GM10266 (cell line): Measurements from ENCODE around the gene C3orf62.
A peak's percentile ranks its signal among the peaks of the same experiment; 100 is the strongest.

Source experiments
- DNase-seq: peaks from one replicate; pipeline ENCODE4 v3.0.0; 2012; ENCODE audit errors: extremely low spot score
- CTCF ChIP-seq: IDR thresholded peaks from 2 replicates; pipeline ENCODE4 v1.5.1; 2012; ENCODE audit warnings: mild to moderate bottlenecking, low read depth; ENCODE audit not compliant: control insufficient read depth, insufficient read depth; ENCODE audit errors: missing control alignments

C3orf62 gene

GRCh38 chr3:49276475-49277382 lies at the start of gene C3orf62:
TSS of gene C3orf62 (minus strand) at chr3:49277232. CDS start at chr3:49276872, 360 bp downstream.
- peak; percentile 88 for DNase-seq
- TF ChIP-seq CTCF = no peak

GRCh38 chr3:49324768-49325167 lies 47.7 kb upstream of the C3orf62 start:
- no peak for TF ChIP-seq CTCF
- no peak for DNase-seq

GRCh38 chr3:49316696-49317457 lies 39.8 kb upstream of the C3orf62 start:
- TF ChIP-seq CTCF = no peak
- no peak for DNase-seq

- DNase-seq = no peak
- TF ChIP-seq CTCF = no peak
These were observed 37.1 kb upstream of the C3orf62 start for GRCh38 chr3:49313896-49314688.

GRCh38 chr3:49311283-49311682 lies 34.3 kb upstream of the C3orf62 start:
- DNase-seq = peak; percentile 23
- TF ChIP-seq CTCF = no peak

GRCh38 chr3:49310677-49311076 lies 33.6 kb upstream of the C3orf62 start:
- TF ChIP-seq CTCF = no peak
- DNase-seq = no peak
